Measurements from ENCODE around the gene CD1D.

CD1D gene

GRCh38 chr1:158177700-158178450 is 2.8 kb upstream of the CD1D start:
- H2AFZ ChIP-seq (ENCODE audit: low read depth, low read length, severe bottlenecking): no peak overlapping the region
- no peak overlapping the region for H3K27ac ChIP-seq (ENCODE audit: low read depth, low read length)
- no peaks in the 10 kb centered on the region for H3K9me2 ChIP-seq (replicated peaks; ENCODE audit: insufficient read depth, low read length)
- H4K20me1 ChIP-seq (ENCODE audit: low read depth, low read length): no peaks in the 10 kb centered on the region
- H3K79me2 ChIP-seq (ENCODE audit: insufficient read depth, low read length): no peaks in the 10 kb centered on the region
- peak overlapping the region; percentile 12 for H3K4me3 ChIP-seq (ENCODE audit: insufficient read depth, low read length, poor library complexity, severe bottlenecking)
- peak overlapping the region; percentile 57 for H3K4me2 ChIP-seq (ENCODE audit: low read depth, low read length, poor library complexity, severe bottlenecking)
- no peaks in the 10 kb centered on the region for H3F3A ChIP-seq (ENCODE audit: insufficient read depth)
- H3K9me3 ChIP-seq (ENCODE audit: insufficient read depth, low read length): no peaks in the 10 kb centered on the region
- no peaks in the 10 kb centered on the region for H3K36me3 ChIP-seq (ENCODE audit: low read length)
- no peak overlapping the region for H3K9ac ChIP-seq (ENCODE audit: low read length)
- TF ChIP-seq, protein P1, sequence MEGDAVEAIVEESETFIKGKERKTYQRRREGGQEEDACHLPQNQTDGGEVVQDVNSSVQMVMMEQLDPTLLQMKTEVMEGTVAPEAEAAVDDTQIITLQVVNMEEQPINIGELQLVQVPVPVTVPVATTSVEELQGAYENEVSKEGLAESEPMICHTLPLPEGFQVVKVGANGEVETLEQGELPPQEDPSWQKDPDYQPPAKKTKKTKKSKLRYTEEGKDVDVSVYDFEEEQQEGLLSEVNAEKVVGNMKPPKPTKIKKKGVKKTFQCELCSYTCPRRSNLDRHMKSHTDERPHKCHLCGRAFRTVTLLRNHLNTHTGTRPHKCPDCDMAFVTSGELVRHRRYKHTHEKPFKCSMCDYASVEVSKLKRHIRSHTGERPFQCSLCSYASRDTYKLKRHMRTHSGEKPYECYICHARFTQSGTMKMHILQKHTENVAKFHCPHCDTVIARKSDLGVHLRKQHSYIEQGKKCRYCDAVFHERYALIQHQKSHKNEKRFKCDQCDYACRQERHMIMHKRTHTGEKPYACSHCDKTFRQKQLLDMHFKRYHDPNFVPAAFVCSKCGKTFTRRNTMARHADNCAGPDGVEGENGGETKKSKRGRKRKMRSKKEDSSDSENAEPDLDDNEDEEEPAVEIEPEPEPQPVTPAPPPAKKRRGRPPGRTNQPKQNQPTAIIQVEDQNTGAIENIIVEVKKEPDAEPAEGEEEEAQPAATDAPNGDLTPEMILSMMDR (IDR thresholded peaks at IDR 0.05; ENCODE audit: insufficient read depth, low read length, poor library complexity, severe bottlenecking): no peak
- TF ChIP-seq EZH2phosphoT487 (conservative IDR thresholded peaks at IDR 0.05; ENCODE audit: low read length): no peak
- no peaks in the 10 kb centered on the region for H3K27me3 ChIP-seq (ENCODE audit: low read length)

DNA sequence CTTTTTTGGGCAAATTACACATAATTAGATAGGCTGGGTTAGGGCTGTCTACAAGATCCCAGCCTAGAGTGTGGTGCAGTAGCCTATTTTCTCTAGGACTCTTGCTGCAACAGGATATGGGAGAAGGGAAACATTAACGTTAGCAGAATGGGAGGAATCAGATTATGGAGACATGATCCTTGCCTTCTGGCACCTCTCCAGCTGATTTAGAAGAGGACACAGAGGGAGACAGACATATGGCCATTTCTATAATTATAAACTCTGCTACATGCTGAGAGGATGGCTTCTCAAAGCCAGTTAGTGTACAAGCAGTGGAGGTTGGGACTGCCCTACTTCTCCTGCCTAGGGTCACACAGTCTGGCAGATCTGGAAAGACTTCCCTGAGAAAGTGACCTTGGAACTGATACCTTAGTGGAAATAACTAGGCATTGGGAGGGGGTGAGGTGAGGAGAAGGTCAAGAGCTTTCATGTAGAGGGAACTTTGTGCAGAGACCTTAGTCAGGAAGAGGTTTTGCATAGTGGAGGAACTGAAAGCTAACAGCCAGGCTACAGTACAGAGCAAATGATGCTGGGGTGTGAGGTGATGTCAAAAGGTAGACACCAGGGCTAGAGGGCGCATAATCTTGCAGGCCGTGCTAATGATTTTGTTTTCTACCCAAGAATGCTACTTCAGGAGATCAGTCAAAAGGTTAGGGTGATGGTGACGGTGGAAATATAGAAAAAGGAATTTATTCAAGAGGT is 1.2 kb upstream of the CD1D start:
- H4K20me1 ChIP-seq (ENCODE audit: low read depth, low read length): no peaks in the 10 kb centered on the region
- H3F3A ChIP-seq (ENCODE audit: insufficient read depth): no peaks in the 10 kb centered on the region
- no peak overlapping the region for H3K4me3 ChIP-seq (ENCODE audit: insufficient read depth, low read length, poor library complexity, severe bottlenecking)
- H3K9me3 ChIP-seq (ENCODE audit: insufficient read depth, low read length): no peaks in the 10 kb centered on the region
- peak overlapping the region; percentile 49 for H3K4me2 ChIP-seq (ENCODE audit: low read depth, low read length, poor library complexity, severe bottlenecking)
- no peak overlapping the region for H2AFZ ChIP-seq (ENCODE audit: low read depth, low read length, severe bottlenecking)
- H3K27ac ChIP-seq (ENCODE audit: low read depth, low read length): no peak overlapping the region
- H3K9me2 ChIP-seq (replicated peaks; ENCODE audit: insufficient read depth, low read length): no peaks in the 10 kb centered on the region
- H3K27me3 ChIP-seq (ENCODE audit: low read length): no peaks in the 10 kb centered on the region
- H3K9ac ChIP-seq (ENCODE audit: low read length): no peak overlapping the region
- no peaks in the 10 kb centered on the region for H3K36me3 ChIP-seq (ENCODE audit: low read length)
- TF ChIP-seq, protein P1 (IDR thresholded peaks at IDR 0.05; ENCODE audit: insufficient read depth, low read length, poor library complexity, severe bottlenecking): peak; percentile 35
- TF ChIP-seq EZH2phosphoT487 (conservative IDR thresholded peaks at IDR 0.05; ENCODE audit: low read length): no peak
- H3K79me2 ChIP-seq (ENCODE audit: insufficient read depth, low read length): no peaks in the 10 kb centered on the region

DNA sequence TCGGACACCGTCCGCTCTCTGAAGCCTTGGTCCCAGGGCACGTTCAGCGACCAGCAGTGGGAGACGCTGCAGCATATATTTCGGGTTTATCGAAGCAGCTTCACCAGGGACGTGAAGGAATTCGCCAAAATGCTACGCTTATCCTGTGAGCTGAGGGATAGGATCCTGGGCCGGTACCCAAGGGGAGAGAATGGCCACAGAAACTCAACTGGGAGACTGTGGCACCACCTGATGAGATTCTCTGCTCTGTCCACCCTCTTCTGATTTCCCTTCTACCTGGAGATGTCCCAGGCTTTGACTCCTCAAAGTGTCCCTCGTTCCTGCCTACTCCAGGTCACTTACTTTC is 855 bp downstream of the CD1D start:
- peak overlapping the region; percentile 49 for H3K4me2 ChIP-seq (ENCODE audit: low read depth, low read length, poor library complexity, severe bottlenecking)
- no peaks in the 10 kb centered on the region for H3K36me3 ChIP-seq (ENCODE audit: low read length)
- H3K79me2 ChIP-seq (ENCODE audit: insufficient read depth, low read length): no peaks in the 10 kb centered on the region
- H3K4me3 ChIP-seq (ENCODE audit: insufficient read depth, low read length, poor library complexity, severe bottlenecking): no peak overlapping the region
- H4K20me1 ChIP-seq (ENCODE audit: low read depth, low read length): no peaks in the 10 kb centered on the region
- no peak overlapping the region for H3K9ac ChIP-seq (ENCODE audit: low read length)
- no peaks in the 10 kb centered on the region for H3K9me2 ChIP-seq (replicated peaks; ENCODE audit: insufficient read depth, low read length)
- TF ChIP-seq, protein P1 (IDR thresholded peaks at IDR 0.05; ENCODE audit: insufficient read depth, low read length, poor library complexity, severe bottlenecking): no peak
- no peak; the same call in 1 of the 2 replicates for TF ChIP-seq EZH2phosphoT487 (conservative IDR thresholded peaks at IDR 0.05; ENCODE audit: low read length)
- no peaks in the 10 kb centered on the region for H3K27me3 ChIP-seq (ENCODE audit: low read length)
- no peaks in the 10 kb centered on the region for H3K9me3 ChIP-seq (ENCODE audit: insufficient read depth, low read length)
- H2AFZ ChIP-seq (ENCODE audit: low read depth, low read length, severe bottlenecking): no peak overlapping the region
- no peak overlapping the region for H3K27ac ChIP-seq (ENCODE audit: low read depth, low read length)
- H3F3A ChIP-seq (ENCODE audit: insufficient read depth): no peaks in the 10 kb centered on the region

Data from SU-DHL-6 (cell line).